ENCODE measurements around the gene PDCD6IP. TPM values are rescaled to one million over a fixed set of nuclear protein-coding genes. Genes with fewer than 3 reads are reported as not detected.
"Not testable (repeated sequence)": the region's sequence is repeated elsewhere in the genome, so short reads cannot be mapped to it uniquely, and the experiment has no call there.

Gene PDCD6IP, protein sequence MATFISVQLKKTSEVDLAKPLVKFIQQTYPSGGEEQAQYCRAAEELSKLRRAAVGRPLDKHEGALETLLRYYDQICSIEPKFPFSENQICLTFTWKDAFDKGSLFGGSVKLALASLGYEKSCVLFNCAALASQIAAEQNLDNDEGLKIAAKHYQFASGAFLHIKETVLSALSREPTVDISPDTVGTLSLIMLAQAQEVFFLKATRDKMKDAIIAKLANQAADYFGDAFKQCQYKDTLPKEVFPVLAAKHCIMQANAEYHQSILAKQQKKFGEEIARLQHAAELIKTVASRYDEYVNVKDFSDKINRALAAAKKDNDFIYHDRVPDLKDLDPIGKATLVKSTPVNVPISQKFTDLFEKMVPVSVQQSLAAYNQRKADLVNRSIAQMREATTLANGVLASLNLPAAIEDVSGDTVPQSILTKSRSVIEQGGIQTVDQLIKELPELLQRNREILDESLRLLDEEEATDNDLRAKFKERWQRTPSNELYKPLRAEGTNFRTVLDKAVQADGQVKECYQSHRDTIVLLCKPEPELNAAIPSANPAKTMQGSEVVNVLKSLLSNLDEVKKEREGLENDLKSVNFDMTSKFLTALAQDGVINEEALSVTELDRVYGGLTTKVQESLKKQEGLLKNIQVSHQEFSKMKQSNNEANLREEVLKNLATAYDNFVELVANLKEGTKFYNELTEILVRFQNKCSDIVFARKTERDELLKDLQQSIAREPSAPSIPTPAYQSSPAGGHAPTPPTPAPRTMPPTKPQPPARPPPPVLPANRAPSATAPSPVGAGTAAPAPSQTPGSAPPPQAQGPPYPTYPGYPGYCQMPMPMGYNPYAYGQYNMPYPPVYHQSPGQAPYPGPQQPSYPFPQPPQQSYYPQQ
- 100 to 1,000 TPM; 105 to 424 (median 167) TPM for total RNA-seq

DNA sequence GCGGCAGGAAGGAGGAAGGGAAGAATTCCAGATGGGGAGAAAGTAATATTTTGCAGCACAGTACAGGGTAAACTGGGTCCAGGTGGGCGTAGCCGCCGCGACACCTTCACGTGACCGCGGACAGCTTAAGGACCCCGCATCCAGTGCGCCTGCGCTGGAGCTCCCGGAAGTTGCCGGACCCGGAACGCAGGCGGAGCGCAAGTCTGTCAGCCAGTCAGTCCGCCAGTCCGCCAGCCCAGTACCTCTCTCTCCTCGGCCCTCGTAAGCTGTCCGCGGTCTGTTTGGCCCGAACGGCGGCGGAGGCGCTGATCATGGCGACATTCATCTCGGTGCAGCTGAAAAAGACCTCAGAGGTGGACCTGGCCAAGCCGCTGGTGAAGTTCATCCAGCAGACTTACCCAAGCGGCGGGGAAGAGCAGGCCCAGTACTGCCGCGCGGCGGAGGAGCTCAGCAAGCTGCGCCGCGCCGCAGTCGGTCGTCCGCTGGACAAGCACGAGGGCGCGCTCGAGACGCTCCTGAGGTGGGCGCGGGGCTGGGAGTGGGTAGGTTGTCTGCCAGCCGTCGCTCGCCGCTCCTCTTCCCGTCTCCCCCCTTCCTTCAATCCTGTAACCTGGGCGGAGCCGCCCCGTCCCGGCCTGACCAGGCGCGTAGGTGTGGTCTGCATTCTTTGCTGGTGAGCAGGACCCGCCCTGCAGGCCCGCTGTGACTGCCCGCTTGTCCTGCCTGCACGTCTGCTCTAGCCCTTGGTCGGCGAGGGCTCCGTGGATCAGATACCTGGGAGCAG, at the start of gene PDCD6IP:
Gene PDCD6IP, plus strand, starts transcription at position 213 of the 784 bp plus-strand sequence. Its CDS starts 99 bp downstream, at position 312.
- peaks cover 0 to 3% of the 10 kb centered on the region in 2 donors for H3K36me3 ChIP-seq
- H3K4me3 ChIP-seq (replicated peaks in 1 of 3) = peak within 1 kb of the TSS; percentile 69 to 97 (median 71)
- intact Hi-C loops (cut with DNase I) = no loop called here
- TF ChIP-seq, protein P1, sequence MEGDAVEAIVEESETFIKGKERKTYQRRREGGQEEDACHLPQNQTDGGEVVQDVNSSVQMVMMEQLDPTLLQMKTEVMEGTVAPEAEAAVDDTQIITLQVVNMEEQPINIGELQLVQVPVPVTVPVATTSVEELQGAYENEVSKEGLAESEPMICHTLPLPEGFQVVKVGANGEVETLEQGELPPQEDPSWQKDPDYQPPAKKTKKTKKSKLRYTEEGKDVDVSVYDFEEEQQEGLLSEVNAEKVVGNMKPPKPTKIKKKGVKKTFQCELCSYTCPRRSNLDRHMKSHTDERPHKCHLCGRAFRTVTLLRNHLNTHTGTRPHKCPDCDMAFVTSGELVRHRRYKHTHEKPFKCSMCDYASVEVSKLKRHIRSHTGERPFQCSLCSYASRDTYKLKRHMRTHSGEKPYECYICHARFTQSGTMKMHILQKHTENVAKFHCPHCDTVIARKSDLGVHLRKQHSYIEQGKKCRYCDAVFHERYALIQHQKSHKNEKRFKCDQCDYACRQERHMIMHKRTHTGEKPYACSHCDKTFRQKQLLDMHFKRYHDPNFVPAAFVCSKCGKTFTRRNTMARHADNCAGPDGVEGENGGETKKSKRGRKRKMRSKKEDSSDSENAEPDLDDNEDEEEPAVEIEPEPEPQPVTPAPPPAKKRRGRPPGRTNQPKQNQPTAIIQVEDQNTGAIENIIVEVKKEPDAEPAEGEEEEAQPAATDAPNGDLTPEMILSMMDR (IDR thresholded peaks at IDR 0.05) = peak in 1 of 6 experiments; percentile 25
- peak; percentile 82 to 94 for TF ChIP-seq POLR2A (IDR thresholded peaks at IDR 0.05)
- peak within 1 kb of the TSS; percentile 84 to 98 (median 97) for H3K27ac ChIP-seq
- 0 to 1% methylated on average over 38 of the region's 69 CpGs for WGBS, 2 donors
- peak; percentile 94 to 96 for DNase-seq
- H3K9me3 ChIP-seq = no peaks in the 10 kb centered on the region
- H3K27me3 ChIP-seq = no peaks in the 10 kb centered on the region
- H3K4me1 ChIP-seq = peaks cover 10 to 27% of the 10 kb centered on the region in 2 donors

DNA sequence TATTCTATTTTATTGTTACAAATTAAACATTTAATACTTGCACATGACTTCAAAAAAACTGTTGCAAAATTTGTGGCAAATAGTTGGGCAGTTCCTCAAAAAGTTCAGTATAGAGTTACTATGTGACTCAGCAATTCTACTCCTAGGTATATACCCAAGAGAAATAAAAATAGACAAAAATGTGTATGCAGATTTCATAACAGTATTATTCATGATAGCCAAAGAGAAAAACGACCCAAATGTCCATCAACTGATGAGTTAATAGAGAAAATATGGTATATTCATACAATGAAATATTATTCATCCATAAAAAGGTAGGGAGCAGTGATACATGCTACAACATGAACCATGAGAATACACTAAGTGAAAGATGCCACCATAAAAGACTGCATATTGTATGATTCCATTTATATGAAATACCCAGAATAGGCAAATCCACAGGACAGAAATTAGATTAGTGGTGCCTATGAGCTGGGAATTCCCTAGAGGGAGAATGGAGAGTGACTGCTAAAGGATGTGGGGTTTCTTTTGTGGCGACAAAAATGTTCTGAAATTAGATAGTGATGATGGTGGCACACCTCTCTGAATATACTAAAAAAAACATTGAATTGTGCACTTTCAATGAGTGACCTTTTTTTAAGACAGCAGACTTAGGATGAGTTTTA, 48.8 kb upstream of the PDCD6IP start:
- no peaks in the 10 kb centered on the region for H3K27me3 ChIP-seq
- WGBS, 2 donors = 66 to 68% methylated on average over 2 of the region's 2 CpGs
- H3K4me1 ChIP-seq = no peaks in the 10 kb centered on the region
- TF ChIP-seq POLR2A (IDR thresholded peaks at IDR 0.05) = no peak
- TF ChIP-seq, protein P1 (IDR thresholded peaks at IDR 0.05) = no peak
- no peaks in the 10 kb centered on the region for H3K36me3 ChIP-seq
- intact Hi-C loops (cut with DNase I) = no loop called here
- no peak for DNase-seq
- no peak overlapping the region for H3K27ac ChIP-seq
- no peak overlapping the region for H3K4me3 ChIP-seq (replicated peaks in 1 of 3)
- H3K9me3 ChIP-seq = no peaks in the 10 kb centered on the region

DNA sequence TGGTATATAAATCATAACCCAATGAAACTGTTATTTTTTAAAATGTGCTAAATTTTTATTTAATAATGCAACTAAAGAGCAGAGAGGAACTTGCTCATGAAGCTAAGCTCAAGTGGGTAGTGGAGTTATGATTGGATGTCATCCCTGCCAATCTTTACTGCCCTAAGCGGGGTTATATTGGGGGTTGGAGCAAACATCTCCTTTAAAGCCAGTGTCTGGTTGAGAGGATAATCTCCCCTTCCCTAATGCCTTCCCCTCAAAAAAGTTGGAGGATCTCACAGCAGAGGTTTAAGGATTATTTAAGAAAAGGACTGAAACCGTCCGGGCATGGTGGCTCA, 48.2 kb upstream of the PDCD6IP start:
- Histone ChIP-seq H3K36me3 (no peaks in the 10 kb centered on the region), H3K27ac (no peak overlapping the region), H3K4me3 (replicated peaks in 1 of 3) (no peak overlapping the region), H3K27me3 (no peaks in the 10 kb centered on the region), H3K4me1 (no peaks in the 10 kb centered on the region), H3K9me3 (no peaks in the 10 kb centered on the region)
- TF ChIP-seq, protein P1 (IDR thresholded peaks at IDR 0.05) = no peak
- no peak for TF ChIP-seq POLR2A (IDR thresholded peaks at IDR 0.05)
- WGBS, 2 donors = 93 to 95% methylated on average over 3 of the region's 3 CpGs
- no peak for DNase-seq
- intact Hi-C loops (cut with DNase I) = no loop called here

DNA sequence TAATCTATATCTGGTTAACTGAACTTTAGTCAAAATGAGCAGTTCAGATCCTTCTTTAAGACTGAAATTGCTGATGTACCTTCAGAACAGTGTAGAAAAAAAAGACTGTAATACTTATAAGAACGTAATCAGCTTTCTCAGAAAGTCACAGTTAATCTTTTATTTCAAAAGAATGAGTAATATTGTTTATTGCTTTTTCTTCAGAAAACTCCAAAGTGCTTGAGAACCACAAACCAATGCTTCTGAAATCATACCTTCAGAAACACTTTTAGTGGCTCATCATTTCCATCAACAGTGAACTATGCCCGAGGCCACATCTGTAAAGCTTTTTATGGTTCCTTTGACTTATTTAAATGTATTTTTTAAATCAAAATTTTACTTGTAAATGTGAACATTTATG, 47.1 kb upstream of the PDCD6IP start:
- H3K27me3 ChIP-seq = no peaks in the 10 kb centered on the region
- H3K4me3 ChIP-seq (replicated peaks in 1 of 3) = no peak overlapping the region
- 64 to 88% methylated on average over 2 of the region's 2 CpGs for WGBS, 2 donors
- TF ChIP-seq, protein P1 (IDR thresholded peaks at IDR 0.05) = no peak
- TF ChIP-seq POLR2A (IDR thresholded peaks at IDR 0.05) = no peak
- no peaks in the 10 kb centered on the region for H3K4me1 ChIP-seq
- no peak for DNase-seq
- intact Hi-C loops (cut with DNase I) = no loop called here
- H3K27ac ChIP-seq = no peak overlapping the region
- no peaks in the 10 kb centered on the region for H3K36me3 ChIP-seq
- H3K9me3 ChIP-seq = no peaks in the 10 kb centered on the region

DNA sequence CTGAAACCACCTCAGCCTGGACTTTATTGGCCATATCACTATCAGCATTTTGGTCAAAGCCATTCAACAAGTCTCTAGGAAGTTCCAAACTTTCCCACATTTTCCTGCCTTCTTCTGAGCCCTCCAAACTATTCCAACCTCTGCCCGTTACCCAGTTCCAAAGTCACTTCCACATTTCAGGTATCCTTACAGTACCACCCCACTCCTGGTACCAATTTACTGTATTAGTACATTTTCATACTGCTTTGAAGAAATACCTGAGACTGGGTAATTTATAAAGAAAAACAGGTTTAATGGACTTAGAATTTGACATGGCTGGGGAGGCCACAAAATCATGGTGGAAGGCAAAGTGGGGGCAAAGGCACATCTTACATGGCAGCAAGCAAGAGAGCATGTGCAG, 44.0 kb upstream of the PDCD6IP start:
- H3K4me1 ChIP-seq; H3K9me3 ChIP-seq; DNase-seq; H3K36me3 ChIP-seq; intact Hi-C loops (cut with DNase I); H3K27ac ChIP-seq; H3K4me3 ChIP-seq (replicated peaks in 1 of 3); H3K27me3 ChIP-seq: not testable (repeated sequence)
- 94 to 100% methylated on average over 1 of the region's 1 CpG for WGBS, 2 donors
